Gastrocnemius medialis (tissue), 4 donors: ENCODE data around the gene PNRC1.

Experiments
- CTCF ChIP-seq, 5 experiments: fragments of 450-650 bp in 3 of 5; fragments of 200-600 bp in 2 of 5; sonication (generic) in 2 of 5; IDR thresholded peaks in 4 of 5; conservative IDR thresholded peaks in 1 of 5; 1 replicate in 4 of 5; 2 replicates in 1 of 5; pipeline ENCODE4 v1.5.1; 2016 to 2019; ENCODE audit warnings: antibody characterized with exemption in 5 of 5, mild to moderate bottlenecking in 3 of 5, moderate library complexity in 3 of 5
- POLR2A ChIP-seq, 2 donors: fragments of 450-650 bp; IDR thresholded peaks; one replicate each; pipeline ENCODE4 v1.6.1; 2017; ENCODE audit warnings: antibody characterized with exemption in 2 of 2, mild to moderate bottlenecking in 2 of 2, moderate library complexity in 2 of 2

- TF ChIP-seq POLR2A (IDR thresholded peaks at IDR 0.05) = no peak
- TF ChIP-seq CTCF (IDR thresholded peaks at IDR 0.05 in 4 of 5, conservative IDR thresholded peaks at IDR 0.05 in 1 of 5) = no peak
These were observed 21.9 kb upstream of the PNRC1 start for GRCh38 chr6:89058627-89059026.
